A673 (cell line): ENCODE data around the gene TMEM81.

Experiments
- EZH2 ChIP-seq: fragments of 200-600 bp; sonication (generic); IDR thresholded peaks from 2 replicates; pipeline ENCODE4 v1.6.1; 2017; ENCODE audit warnings: borderline replicate concordance, low read depth, mild to moderate bottlenecking, mixed read lengths, antibody characterized with exemption, low read length; ENCODE audit not compliant: poor library complexity, severe bottlenecking
- TF ChIP-seq, protein P1 (sequence below): fragments of 300-800, 200-600 bp; sonication (generic); conservative IDR thresholded peaks from 2 replicates; pipeline ENCODE4 v1.5.1; 2017; ENCODE audit warnings: low read depth, mild to moderate bottlenecking, antibody characterized with exemption, low read length, moderate library complexity, mixed read lengths

DNA sequence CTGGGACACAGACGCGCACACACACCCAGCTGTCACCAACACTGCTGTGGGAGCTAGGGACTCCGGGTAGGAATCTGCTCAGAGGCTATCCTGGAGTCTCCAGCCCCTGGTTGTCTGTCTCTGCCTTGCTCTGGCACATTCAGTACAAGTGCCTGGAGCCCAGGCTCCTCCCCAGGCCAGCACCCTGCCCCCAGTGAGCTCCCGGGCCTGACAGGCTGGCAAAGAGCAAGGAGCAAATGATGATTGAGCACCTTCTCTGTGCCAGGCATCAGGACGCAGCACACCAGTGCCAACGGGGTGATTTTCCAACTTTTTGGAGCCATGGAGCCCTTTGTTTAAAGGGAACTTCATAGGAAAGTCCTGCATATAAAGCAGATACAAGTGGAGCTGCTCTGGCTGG is 34.8 kb downstream of the TMEM81 start:
- TF ChIP-seq, protein P1, sequence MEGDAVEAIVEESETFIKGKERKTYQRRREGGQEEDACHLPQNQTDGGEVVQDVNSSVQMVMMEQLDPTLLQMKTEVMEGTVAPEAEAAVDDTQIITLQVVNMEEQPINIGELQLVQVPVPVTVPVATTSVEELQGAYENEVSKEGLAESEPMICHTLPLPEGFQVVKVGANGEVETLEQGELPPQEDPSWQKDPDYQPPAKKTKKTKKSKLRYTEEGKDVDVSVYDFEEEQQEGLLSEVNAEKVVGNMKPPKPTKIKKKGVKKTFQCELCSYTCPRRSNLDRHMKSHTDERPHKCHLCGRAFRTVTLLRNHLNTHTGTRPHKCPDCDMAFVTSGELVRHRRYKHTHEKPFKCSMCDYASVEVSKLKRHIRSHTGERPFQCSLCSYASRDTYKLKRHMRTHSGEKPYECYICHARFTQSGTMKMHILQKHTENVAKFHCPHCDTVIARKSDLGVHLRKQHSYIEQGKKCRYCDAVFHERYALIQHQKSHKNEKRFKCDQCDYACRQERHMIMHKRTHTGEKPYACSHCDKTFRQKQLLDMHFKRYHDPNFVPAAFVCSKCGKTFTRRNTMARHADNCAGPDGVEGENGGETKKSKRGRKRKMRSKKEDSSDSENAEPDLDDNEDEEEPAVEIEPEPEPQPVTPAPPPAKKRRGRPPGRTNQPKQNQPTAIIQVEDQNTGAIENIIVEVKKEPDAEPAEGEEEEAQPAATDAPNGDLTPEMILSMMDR, result no peak
- no peak for TF ChIP-seq EZH2
